Caco-2 (cell line): ENCODE data around the gene NSDHL. TPM values are rescaled to one million over a fixed set of nuclear protein-coding genes. Genes with fewer than 3 reads are reported as not detected.

ENCODE experiments used
- BruUV-seq: library from RNA; stranded (reverse); fragments of 400-500 nt; replicated peaks from 2 replicates; lab custom pipeline; 2021; lab: Mats Ljungman, UMichigan
- CTCF ChIA-PET: fragments of 300-600 bp; sonication (Branson Sonifier 250); formaldehyde crosslinking; loops from one replicate; lab custom pipeline; 2022; ENCODE audit warnings: antibody characterized with exemption; lab: Charles Lee
- POLR2A ChIA-PET: fragments of 300-600 bp; sonication (Branson Sonifier 250); formaldehyde crosslinking; loops from one replicate; lab custom pipeline; 2022; ENCODE audit warnings: antibody characterized with exemption; lab: Charles Lee
- DNase-seq, 2 experiments: peaks; one replicate each; pipeline versions ENCODE4 v3.0.0 to v3.0.0-alpha.2; 2020 to 2022
- H3K27me3 ChIP-seq: replicated peaks from 2 replicates; pipeline ENCODE4 v1.6.0; 2011; ENCODE audit warnings: low read length; ENCODE audit not compliant: control insufficient read depth, insufficient read depth
- H3K36me3 ChIP-seq: 2 replicates; pipeline ENCODE4 v1.5.1; 2011; ENCODE audit warnings: low read length; ENCODE audit not compliant: control insufficient read depth, insufficient read depth
- H3K4me1 ChIP-seq: fragments of 250-450 bp; sonication (Bioruptor Pico); 2 replicates; pipeline ENCODE4 v1.5.1; 2020; ENCODE audit warnings: mild to moderate bottlenecking
- H3K4me3 ChIP-seq: 2 replicates; pipeline ENCODE4 v1.5.1; 2011; ENCODE audit warnings: low read depth, mild to moderate bottlenecking, control low read depth, low read length
- H3K9me3 ChIP-seq: fragments of 250-450 bp; sonication (Bioruptor Pico); 2 replicates; pipeline ENCODE4 v1.5.1; 2020; ENCODE audit warnings: mild to moderate bottlenecking, moderate library complexity
- H3K27ac Mint-ChIP-seq: one replicate; pipeline ENCODE4 v1.8.0; 2022; ENCODE audit warnings: mixed read lengths; ENCODE audit not compliant: unreplicated experiment
- H3K27me3 Mint-ChIP-seq: one replicate; pipeline ENCODE4 v1.8.0; 2022; ENCODE audit warnings: mixed read lengths; ENCODE audit not compliant: insufficient read depth, unreplicated experiment
- H3K36me3 Mint-ChIP-seq: one replicate; pipeline ENCODE4 v1.8.0; 2022; ENCODE audit warnings: mild to moderate bottlenecking, mixed read lengths; ENCODE audit not compliant: insufficient read depth, unreplicated experiment
- H3K4me1 Mint-ChIP-seq: one replicate; pipeline ENCODE4 v1.8.0; 2022; ENCODE audit warnings: low read depth, mixed read lengths; ENCODE audit not compliant: unreplicated experiment
- H3K4me3 Mint-ChIP-seq: one replicate; pipeline ENCODE4 v1.8.0; 2022; ENCODE audit warnings: mild to moderate bottlenecking, moderate library complexity, mixed read lengths; ENCODE audit not compliant: unreplicated experiment
- H3K9me3 Mint-ChIP-seq: one replicate; pipeline ENCODE4 v1.8.0; 2022; ENCODE audit warnings: mixed read lengths; ENCODE audit not compliant: unreplicated experiment
- CTCF ChIP-seq, 2 experiments: fragments of 200-600 bp in 1 of 2; IDR thresholded peaks; 1 replicate in 1 of 2; 2 replicates in 1 of 2; pipeline versions ENCODE4 v1.5.1 to v1.8.0; 2011 to 2022; ENCODE audit warnings: antibody characterized with exemption in 1 of 2, control low read depth in 1 of 2, inconsistent platforms in 1 of 2, low read depth in 1 of 2, low read length in 1 of 2, mild to moderate bottlenecking in 1 of 2, moderate library complexity in 1 of 2; ENCODE audit not compliant: insufficient read depth in 1 of 2, severe bottlenecking in 1 of 2, unreplicated experiment in 1 of 2
- intact Hi-C: fragments of 100-400 bp; cut with micrococcal nuclease; formaldehyde crosslinking; loops from one replicate; pipeline ENCODE4 v1.10.0; 2022; ENCODE audit not compliant: unreplicated experiment
- total RNA-seq: library from RNA; stranded (reverse); gene quantifications from 2 replicates; pipeline ENCODE4 v1.2.3, GENCODE V29; 2022

NSDHL gene
- total RNA-seq, 1 experiment from 2014 or later = 34.9 TPM

GRCh38 chrX:152845618-152846240, 14.9 kb downstream of the NSDHL start:
- TF ChIP-seq CTCF (IDR thresholded peaks at IDR 0.05; ENCODE audit: insufficient read depth in 1 of 2, low read depth in 1 of 2, low read length in 1 of 2, severe bottlenecking in 1 of 2, unreplicated experiment in 1 of 2) = no peak
- no peaks in the 10 kb centered on the region for H3K4me1 Mint-ChIP-seq
- BruUV-seq = no TSS peak
- H3K36me3 ChIP-seq = no peaks in the 10 kb centered on the region; the same call in 1 of the 2 replicates
- intact Hi-C loops = no loop called here
- no peaks in the 10 kb centered on the region for H3K27me3 ChIP-seq
- H3K36me3 Mint-ChIP-seq = peaks cover 3% of the 10 kb centered on the region
- H3K9me3 ChIP-seq = no peaks in the 10 kb centered on the region
- no peak for DNase-seq
- CTCF ChIA-PET = no interaction called here
- POLR2A ChIA-PET = no interaction called here
- no peak overlapping the region for H3K4me3 ChIP-seq
- H3K27ac Mint-ChIP-seq = no peak overlapping the region
- H3K4me3 Mint-ChIP-seq = no peak overlapping the region
- no peaks in the 10 kb centered on the region for H3K9me3 Mint-ChIP-seq
- no peaks in the 10 kb centered on the region for H3K4me1 ChIP-seq
- H3K27me3 Mint-ChIP-seq = no peaks in the 10 kb centered on the region

- no peaks in the 10 kb centered on the region for H3K9me3 ChIP-seq
- intact Hi-C loops = no loop called here
- ChIA-PET POLR2A (no interaction called here), CTCF (no interaction called here)
- DNase-seq = no peak
- no TSS peak for BruUV-seq
- H3K27ac Mint-ChIP-seq = no peak overlapping the region
- H3K4me3 ChIP-seq = no peak overlapping the region
- no peaks in the 10 kb centered on the region for H3K4me1 ChIP-seq
- no peaks in the 10 kb centered on the region for H3K4me1 Mint-ChIP-seq
- no peak overlapping the region for H3K4me3 Mint-ChIP-seq
- H3K27me3 Mint-ChIP-seq = no peaks in the 10 kb centered on the region
- H3K9me3 Mint-ChIP-seq = no peaks in the 10 kb centered on the region
- H3K27me3 ChIP-seq = no peaks in the 10 kb centered on the region
- H3K36me3 Mint-ChIP-seq = peaks cover 12% of the 10 kb centered on the region
- TF ChIP-seq CTCF (IDR thresholded peaks at IDR 0.05; ENCODE audit: insufficient read depth in 1 of 2, low read depth in 1 of 2, low read length in 1 of 2, severe bottlenecking in 1 of 2, unreplicated experiment in 1 of 2) = no peak
- no peaks in the 10 kb centered on the region; the same call in 1 of the 2 replicates for H3K36me3 ChIP-seq
Observed at GRCh38 chrX:152847281-152847680, 16.4 kb downstream of the NSDHL start.

GRCh38 chrX:152850465-152850864, 19.6 kb downstream of the NSDHL start:
- H3K4me1 ChIP-seq = no peaks in the 10 kb centered on the region
- DNase-seq = no peak
- Mint-ChIP-seq H3K36me3 (peaks cover 38% of the 10 kb centered on the region), H3K27ac (no peak overlapping the region), H3K9me3 (no peaks in the 10 kb centered on the region), H3K27me3 (no peaks in the 10 kb centered on the region), H3K4me1 (no peaks in the 10 kb centered on the region), H3K4me3 (no peak overlapping the region)
- H3K4me3 ChIP-seq = no peak overlapping the region
- intact Hi-C loops = no loop called here
- H3K27me3 ChIP-seq = no peaks in the 10 kb centered on the region
- CTCF ChIA-PET = no interaction called here
- TF ChIP-seq CTCF (IDR thresholded peaks at IDR 0.05; ENCODE audit: insufficient read depth in 1 of 2, low read depth in 1 of 2, low read length in 1 of 2, severe bottlenecking in 1 of 2, unreplicated experiment in 1 of 2) = no peak
- no peaks in the 10 kb centered on the region for H3K36me3 ChIP-seq
- POLR2A ChIA-PET = no interaction called here
- H3K9me3 ChIP-seq = no peaks in the 10 kb centered on the region
- BruUV-seq = no TSS peak
